Astrocyte of the spinal cord (primary cell): ENCODE measurements around the gene OR2M4.

Source experiments
- DNase-seq: peaks from one replicate; pipeline ENCODE4 v3.0.0; 2011; ENCODE audit warnings: low read depth, low spot score
- H3K4me3 ChIP-seq: 2 replicates; pipeline ENCODE4 v1.5.1; 2011; ENCODE audit warnings: low read depth, mild to moderate bottlenecking, low read length, moderate library complexity
- in situ Hi-C: cut with HindIII; loops from 2 replicates; pipeline ENCODE4 v1.10.0; 2017; ENCODE audit warnings: low sequenced_read_pairs
- TF ChIP-seq, protein P1 (sequence below): IDR thresholded peaks from 2 replicates; pipeline ENCODE4 v1.5.1; 2012; ENCODE audit warnings: low read depth, mild to moderate bottlenecking, low read length, inconsistent platforms

The OR2M4 gene

GRCh38 chr1:248288391-248288790, 57.2 kb downstream of the OR2M4 start:
- in situ Hi-C loops = no loop called here
- TF ChIP-seq, protein P1, sequence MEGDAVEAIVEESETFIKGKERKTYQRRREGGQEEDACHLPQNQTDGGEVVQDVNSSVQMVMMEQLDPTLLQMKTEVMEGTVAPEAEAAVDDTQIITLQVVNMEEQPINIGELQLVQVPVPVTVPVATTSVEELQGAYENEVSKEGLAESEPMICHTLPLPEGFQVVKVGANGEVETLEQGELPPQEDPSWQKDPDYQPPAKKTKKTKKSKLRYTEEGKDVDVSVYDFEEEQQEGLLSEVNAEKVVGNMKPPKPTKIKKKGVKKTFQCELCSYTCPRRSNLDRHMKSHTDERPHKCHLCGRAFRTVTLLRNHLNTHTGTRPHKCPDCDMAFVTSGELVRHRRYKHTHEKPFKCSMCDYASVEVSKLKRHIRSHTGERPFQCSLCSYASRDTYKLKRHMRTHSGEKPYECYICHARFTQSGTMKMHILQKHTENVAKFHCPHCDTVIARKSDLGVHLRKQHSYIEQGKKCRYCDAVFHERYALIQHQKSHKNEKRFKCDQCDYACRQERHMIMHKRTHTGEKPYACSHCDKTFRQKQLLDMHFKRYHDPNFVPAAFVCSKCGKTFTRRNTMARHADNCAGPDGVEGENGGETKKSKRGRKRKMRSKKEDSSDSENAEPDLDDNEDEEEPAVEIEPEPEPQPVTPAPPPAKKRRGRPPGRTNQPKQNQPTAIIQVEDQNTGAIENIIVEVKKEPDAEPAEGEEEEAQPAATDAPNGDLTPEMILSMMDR = no peak
- no peak for DNase-seq
- no peak overlapping the region for H3K4me3 ChIP-seq
